ENCODE data around the gene SLC18A3.

SLC18A3 gene

DNA sequence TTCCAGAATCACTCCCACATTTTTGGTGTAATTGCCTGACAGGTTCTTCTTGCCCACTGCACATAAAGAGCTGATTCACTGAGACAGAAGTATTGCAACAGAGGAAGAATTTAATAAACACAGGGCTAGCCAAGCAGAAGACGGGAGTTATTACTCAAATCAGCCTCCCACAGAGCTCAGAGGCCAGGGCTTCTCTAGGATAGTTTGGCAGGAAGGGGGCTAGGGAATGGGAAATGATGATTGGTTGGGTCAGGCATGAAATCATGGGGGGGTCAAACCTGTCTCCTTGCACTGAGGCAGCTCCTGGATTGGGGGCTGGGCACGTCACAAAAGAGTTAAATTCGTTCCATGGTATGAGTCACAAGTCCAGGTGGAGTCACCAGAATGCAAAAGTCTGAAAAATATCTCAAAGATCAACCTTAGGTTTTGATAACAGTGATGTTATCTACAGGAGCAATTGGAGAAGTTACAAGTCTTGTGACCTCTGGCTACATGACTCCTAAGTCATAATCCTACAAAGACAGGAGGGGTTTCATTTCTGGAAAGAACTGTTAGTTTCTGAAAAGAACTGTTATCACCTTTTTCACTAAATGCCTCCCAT lies 41.0 kb upstream of the SLC18A3 start:
- H3K4me3 ChIP-seq (replicated peaks; ENCODE audit: low read depth, low read length): no peak overlapping the region
- no peak for DNase-seq (ENCODE audit: extremely low read depth, insufficient read length)
- H3K27me3 ChIP-seq (replicated peaks; ENCODE audit: control insufficient read depth, insufficient read depth, low read length): no peaks in the 10 kb centered on the region
- TF ChIP-seq, protein P1, sequence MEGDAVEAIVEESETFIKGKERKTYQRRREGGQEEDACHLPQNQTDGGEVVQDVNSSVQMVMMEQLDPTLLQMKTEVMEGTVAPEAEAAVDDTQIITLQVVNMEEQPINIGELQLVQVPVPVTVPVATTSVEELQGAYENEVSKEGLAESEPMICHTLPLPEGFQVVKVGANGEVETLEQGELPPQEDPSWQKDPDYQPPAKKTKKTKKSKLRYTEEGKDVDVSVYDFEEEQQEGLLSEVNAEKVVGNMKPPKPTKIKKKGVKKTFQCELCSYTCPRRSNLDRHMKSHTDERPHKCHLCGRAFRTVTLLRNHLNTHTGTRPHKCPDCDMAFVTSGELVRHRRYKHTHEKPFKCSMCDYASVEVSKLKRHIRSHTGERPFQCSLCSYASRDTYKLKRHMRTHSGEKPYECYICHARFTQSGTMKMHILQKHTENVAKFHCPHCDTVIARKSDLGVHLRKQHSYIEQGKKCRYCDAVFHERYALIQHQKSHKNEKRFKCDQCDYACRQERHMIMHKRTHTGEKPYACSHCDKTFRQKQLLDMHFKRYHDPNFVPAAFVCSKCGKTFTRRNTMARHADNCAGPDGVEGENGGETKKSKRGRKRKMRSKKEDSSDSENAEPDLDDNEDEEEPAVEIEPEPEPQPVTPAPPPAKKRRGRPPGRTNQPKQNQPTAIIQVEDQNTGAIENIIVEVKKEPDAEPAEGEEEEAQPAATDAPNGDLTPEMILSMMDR (IDR thresholded peaks at IDR 0.05; ENCODE audit: insufficient read depth, low read length, poor library complexity, severe bottlenecking): no peak
- H3K36me3 ChIP-seq (ENCODE audit: control insufficient read depth, insufficient read depth, low read length): no peaks in the 10 kb centered on the region

DNA sequence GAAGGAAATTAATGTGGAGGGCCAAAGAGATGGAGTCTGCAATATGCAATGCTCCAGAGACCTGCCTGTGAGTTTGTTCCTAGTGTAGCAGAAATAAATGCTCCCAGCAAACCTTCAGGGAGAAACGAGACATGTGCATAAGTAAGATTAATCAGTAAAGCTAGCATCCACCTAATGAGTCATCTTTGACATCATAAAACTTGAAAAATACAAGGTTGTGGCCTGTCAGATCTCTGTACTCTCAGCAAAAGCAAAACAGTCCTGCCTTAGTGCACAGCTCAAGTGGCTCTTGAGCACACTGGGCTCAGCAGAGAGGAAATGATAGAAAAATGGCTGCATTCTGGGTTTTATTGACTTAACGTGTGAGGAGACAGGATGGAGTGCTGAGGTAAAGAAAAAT lies 38.7 kb upstream of the SLC18A3 start:
- Histone ChIP-seq H3K36me3 (ENCODE audit: control insufficient read depth, insufficient read depth, low read length) (no peaks in the 10 kb centered on the region), H3K27me3 (replicated peaks; ENCODE audit: control insufficient read depth, insufficient read depth, low read length) (no peaks in the 10 kb centered on the region), H3K4me3 (replicated peaks; ENCODE audit: low read depth, low read length) (no peak overlapping the region)
- TF ChIP-seq, protein P1 (IDR thresholded peaks at IDR 0.05; ENCODE audit: insufficient read depth, low read length, poor library complexity, severe bottlenecking): no peak
- no peak for DNase-seq (ENCODE audit: extremely low read depth, insufficient read length)

DNA sequence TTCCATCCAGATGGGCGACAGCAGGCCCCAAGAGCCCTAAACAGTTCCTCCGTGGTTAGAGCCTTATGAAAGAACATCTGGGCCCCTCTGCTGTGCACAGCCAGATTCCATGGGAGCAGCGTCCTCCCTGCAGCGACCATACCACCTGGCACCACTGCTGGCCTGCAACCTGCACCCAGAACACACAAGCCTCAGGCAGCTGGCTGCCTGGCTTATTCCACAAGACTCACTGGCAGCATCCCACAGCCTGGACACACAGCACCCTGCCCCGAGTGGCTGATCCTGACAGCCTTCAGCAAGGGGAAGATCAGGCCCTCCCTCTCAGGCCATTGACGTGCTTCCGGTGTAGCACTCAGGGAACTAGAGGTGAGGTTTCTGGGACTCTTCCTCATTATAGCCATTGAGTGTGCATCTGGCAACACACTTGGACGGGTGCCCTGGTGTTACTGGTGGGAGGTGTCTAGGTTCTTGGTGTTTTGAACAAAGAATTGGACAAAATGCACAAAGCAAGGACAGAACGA lies 37.5 kb upstream of the SLC18A3 start:
- TF ChIP-seq, protein P1 (IDR thresholded peaks at IDR 0.05; ENCODE audit: insufficient read depth, low read length, poor library complexity, severe bottlenecking): no peak
- no peak for DNase-seq (ENCODE audit: extremely low read depth, insufficient read length)
- Histone ChIP-seq H3K4me3 (replicated peaks; ENCODE audit: low read depth, low read length) (no peak overlapping the region), H3K36me3 (ENCODE audit: control insufficient read depth, insufficient read depth, low read length) (no peaks in the 10 kb centered on the region), H3K27me3 (replicated peaks; ENCODE audit: control insufficient read depth, insufficient read depth, low read length) (no peaks in the 10 kb centered on the region)

DNA sequence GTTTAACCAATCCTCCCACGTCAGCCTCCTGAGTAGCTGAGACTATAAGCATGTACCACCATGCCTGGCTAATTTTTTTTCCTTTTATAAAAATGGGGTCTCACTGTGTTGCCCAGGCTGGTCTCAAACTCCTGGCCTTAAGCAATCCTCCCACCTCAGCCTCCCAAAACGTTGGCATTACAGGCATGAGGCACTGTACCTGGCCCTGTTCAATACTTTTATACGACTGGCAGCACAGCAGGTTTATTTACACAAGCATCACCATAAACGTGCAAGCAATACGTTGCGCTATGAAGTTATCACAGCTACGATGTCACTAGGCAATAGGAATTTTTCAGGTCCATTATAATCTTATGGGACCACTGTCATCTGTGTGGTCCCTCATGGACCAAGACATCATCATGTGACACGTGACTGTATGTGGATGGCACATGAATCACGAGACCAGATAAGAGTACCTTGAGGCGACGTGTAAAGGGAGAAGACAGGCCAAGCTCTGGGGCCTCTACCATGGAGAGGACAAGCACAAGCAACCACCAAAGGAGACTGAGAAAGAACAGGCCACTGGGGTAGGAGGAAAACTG lies 34.5 kb upstream of the SLC18A3 start:
- TF ChIP-seq, protein P1 (IDR thresholded peaks at IDR 0.05; ENCODE audit: insufficient read depth, low read length, poor library complexity, severe bottlenecking): no peak
- no peaks in the 10 kb centered on the region for H3K27me3 ChIP-seq (replicated peaks; ENCODE audit: control insufficient read depth, insufficient read depth, low read length)
- no peak for DNase-seq (ENCODE audit: extremely low read depth, insufficient read length)
- no peaks in the 10 kb centered on the region for H3K36me3 ChIP-seq (ENCODE audit: control insufficient read depth, insufficient read depth, low read length)
- no peak overlapping the region for H3K4me3 ChIP-seq (replicated peaks; ENCODE audit: low read depth, low read length)

DNA sequence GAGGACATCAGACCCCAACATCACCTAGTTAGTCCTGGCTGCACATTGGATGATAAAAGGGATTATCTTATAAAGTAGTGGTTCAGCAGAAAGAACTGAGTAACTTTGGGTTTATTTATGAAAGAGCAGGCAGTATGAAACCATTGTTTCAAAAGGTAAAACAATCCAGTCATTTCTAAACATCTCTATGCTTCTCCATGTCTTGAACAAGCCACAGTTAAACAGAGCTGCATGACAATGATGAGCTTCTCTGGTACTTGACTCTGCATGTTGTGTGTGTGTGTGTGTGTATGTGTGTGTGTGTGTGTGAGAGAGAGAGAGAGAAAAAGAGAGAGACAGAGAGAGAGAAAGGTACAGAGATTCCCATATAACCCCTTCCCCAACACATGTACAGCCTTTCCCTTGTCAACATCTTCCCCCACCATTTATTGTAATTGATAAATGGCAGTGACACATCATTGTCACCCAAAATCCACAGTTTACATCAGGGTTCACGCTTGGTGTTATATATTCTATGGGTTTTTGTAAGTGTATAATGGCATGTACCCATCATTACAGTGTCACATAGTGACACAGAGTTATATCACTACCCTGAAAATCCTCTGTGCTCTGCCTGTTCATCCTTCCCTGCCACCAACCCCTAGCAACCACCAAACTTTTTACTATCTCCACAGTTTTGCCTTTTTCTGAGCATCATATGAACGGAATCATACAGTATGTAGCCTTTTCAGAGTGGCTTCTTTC lies 32.8 kb upstream of the SLC18A3 start:
- Histone ChIP-seq H3K27me3 (replicated peaks; ENCODE audit: control insufficient read depth, insufficient read depth, low read length) (no peaks in the 10 kb centered on the region), H3K36me3 (ENCODE audit: control insufficient read depth, insufficient read depth, low read length) (no peaks in the 10 kb centered on the region), H3K4me3 (replicated peaks; ENCODE audit: low read depth, low read length) (no peak overlapping the region)
- DNase-seq (ENCODE audit: extremely low read depth, insufficient read length): no peak
- TF ChIP-seq, protein P1 (IDR thresholded peaks at IDR 0.05; ENCODE audit: insufficient read depth, low read length, poor library complexity, severe bottlenecking): no peak

Measured in GM06990 (cell line).